Peyer's patch (tissue), 4 donors: ENCODE data around the gene CALR.

ENCODE experiments used
- CTCF ChIP-seq, 6 experiments: fragments of 450-650 bp in 4 of 6; fragments of 200-600 bp in 2 of 6; sonication (generic) in 1 of 6; IDR thresholded peaks; one replicate each; pipeline ENCODE4 v1.5.1; 2017 to 2019; ENCODE audit warnings: antibody characterized with exemption in 6 of 6, mild to moderate bottlenecking in 3 of 6, moderate library complexity in 1 of 6
- POLR2A ChIP-seq, 2 donors: fragments of 450-650 bp; IDR thresholded peaks; one replicate each; pipeline ENCODE4 v1.5.1; 2017; ENCODE audit warnings: antibody characterized with exemption in 2 of 2, mild to moderate bottlenecking in 2 of 2, moderate library complexity in 2 of 2

GRCh38 chr19:12984683-12985048 is 46.3 kb downstream of the CALR start:
- TF ChIP-seq CTCF (IDR thresholded peaks at IDR 0.05) (no peak), POLR2A (IDR thresholded peaks at IDR 0.05) (no peak)
